Activated naive CD4-positive, alpha-beta T cell (primary cell): ENCODE measurements around the gene TNFRSF1A.
"Not testable (repeated sequence)": the region's sequence is repeated elsewhere in the genome, so short reads cannot be mapped to it uniquely, and the experiment has no call there.

Experiments
- DNase-seq, 4 experiments: peaks; one replicate each; lab custom pipeline; 2025; lab: John Stamatoyannopoulos, UW

The TNFRSF1A gene

GRCh38 chr12:6356374-6356820, 14.5 kb upstream of the TNFRSF1A start:
- no peak for DNase-seq

- no peak for DNase-seq
These were observed 13.9 kb upstream of the TNFRSF1A start for GRCh38 chr12:6355491-6356373.

- DNase-seq, result no peak
These were observed 12.9 kb upstream of the TNFRSF1A start for GRCh38 chr12:6354495-6355393.

- no peak for DNase-seq
These were observed 10.6 kb upstream of the TNFRSF1A start for GRCh38 chr12:6352193-6353173.

GRCh38 chr12:6351622-6352021, 9.7 kb upstream of the TNFRSF1A start:
- no peak for DNase-seq

GRCh38 chr12:6347367-6348338, 5.8 kb upstream of the TNFRSF1A start:
- peak in 1 of 4 experiments; percentile 17 for DNase-seq

- DNase-seq, result no peak
These were observed 5.1 kb upstream of the TNFRSF1A start for GRCh38 chr12:6346942-6347341.

GRCh38 chr12:6346235-6346832, 4.5 kb upstream of the TNFRSF1A start:
- DNase-seq, result no peak

- DNase-seq, result no peak
These were observed 3.6 kb upstream of the TNFRSF1A start for GRCh38 chr12:6345319-6346091.

- not testable (repeated sequence) for DNase-seq
These were observed 2.3 kb upstream of the TNFRSF1A start for GRCh38 chr12:6344101-6344660.

GRCh38 chr12:6343518-6343917, 1.6 kb upstream of the TNFRSF1A start:
- no peak for DNase-seq

GRCh38 chr12:6342140-6342889, 439 bp upstream of the TNFRSF1A start:
- no peak for DNase-seq

GRCh38 chr12:6340745-6341416, 995 bp downstream of the TNFRSF1A start:
- DNase-seq, result no peak

- no peak for DNase-seq
These were observed 1.7 kb downstream of the TNFRSF1A start for GRCh38 chr12:6340032-6340638.

- no peak for DNase-seq
These were observed 2.9 kb downstream of the TNFRSF1A start for GRCh38 chr12:6338955-6339354.

- DNase-seq, result not testable (repeated sequence)
These were observed 3.3 kb downstream of the TNFRSF1A start for GRCh38 chr12:6338536-6338935.

- DNase-seq, result no peak
These were observed 3.9 kb downstream of the TNFRSF1A start for GRCh38 chr12:6337958-6338433.
